ENCODE results near the gene ABT1. TPM values are rescaled to one million over a fixed set of nuclear protein-coding genes. Genes with fewer than 3 reads are reported as not detected.
A peak's percentile ranks its signal among the peaks of the same experiment; 100 is the strongest.

Gene ABT1
- total RNA-seq, 1 experiment from 2014 or later = 21.8 TPM

DNA sequence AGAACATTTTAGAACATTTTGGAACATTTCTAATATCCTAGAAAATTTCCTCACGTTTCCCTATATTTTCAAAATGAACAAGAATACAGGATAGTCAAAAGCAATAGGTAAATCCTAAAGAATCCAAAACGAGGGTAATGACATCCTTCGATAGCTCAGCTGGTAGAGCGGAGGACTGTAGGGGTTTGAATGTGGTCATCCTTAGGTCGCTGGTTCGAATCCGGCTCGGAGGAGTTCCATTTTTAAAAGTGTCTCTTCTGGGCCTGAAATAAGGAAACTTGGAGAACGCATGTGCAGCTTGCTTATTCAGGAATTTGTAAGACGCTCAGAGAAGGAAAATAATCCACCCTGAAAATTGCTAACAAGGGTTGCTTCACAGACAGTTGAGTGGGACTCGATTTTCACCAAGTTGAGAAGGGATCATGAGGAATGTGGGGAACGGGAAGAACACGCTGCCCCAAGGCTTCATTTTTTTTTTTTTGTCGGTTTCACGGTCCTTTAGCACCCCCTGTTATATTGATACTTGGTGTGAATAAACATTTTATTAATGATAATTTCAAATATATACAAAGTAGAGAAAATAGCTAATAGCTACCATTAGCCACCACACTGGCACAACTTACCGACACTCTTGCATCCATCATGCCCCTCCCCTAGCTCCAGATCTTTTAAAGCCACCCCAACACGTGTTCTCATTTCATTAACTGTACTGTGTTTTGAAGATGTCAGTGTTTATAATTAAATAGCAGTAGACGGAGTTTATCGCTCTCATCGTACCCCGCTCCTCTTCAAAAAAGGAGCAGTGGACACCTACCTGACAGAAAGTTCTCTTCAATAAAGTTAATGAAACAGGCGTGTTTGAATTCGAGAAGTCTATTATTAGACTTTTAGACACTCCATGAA is 1.8 kb upstream of the ABT1 start:
- H3K27me3 ChIP-seq = no peaks in the 10 kb centered on the region
- H3K9me3 ChIP-seq = no peaks in the 10 kb centered on the region
- peak; percentile 51 for DNase-seq
- peak overlapping the region; percentile 72 for H3K4me3 ChIP-seq
- peaks cover 2% of the 10 kb centered on the region for H3K36me3 ChIP-seq

DNA sequence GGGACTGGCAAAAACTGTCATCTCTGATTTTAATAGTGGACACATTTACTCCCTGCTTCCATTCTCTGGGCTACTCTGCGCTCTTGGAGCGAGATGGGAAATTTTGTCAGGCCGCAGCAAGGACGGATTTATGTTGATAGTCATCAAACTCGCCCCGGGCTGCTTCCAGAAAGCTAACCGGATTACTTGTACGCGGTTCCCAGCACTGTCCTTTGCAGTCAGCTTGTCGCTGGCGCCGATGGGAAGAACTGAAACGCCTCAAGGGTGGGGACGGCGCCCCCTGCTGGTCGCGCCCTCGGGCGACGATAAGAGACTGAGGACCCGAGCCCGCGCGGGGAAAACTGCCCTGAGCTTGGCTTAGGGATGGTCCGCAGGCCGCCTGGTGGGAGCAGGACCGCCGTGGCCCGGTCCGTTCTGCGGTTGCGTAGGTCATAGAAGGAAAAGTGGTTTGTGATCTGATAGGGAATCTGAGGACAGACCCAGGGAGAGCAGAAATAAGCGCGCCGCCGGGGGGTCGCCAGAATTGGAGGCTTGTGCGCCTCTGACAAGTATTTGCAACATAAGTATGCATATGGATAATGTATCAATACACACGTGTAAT is 984 bp upstream of the ABT1 start:
- DNase-seq = peak; percentile 79

DNA sequence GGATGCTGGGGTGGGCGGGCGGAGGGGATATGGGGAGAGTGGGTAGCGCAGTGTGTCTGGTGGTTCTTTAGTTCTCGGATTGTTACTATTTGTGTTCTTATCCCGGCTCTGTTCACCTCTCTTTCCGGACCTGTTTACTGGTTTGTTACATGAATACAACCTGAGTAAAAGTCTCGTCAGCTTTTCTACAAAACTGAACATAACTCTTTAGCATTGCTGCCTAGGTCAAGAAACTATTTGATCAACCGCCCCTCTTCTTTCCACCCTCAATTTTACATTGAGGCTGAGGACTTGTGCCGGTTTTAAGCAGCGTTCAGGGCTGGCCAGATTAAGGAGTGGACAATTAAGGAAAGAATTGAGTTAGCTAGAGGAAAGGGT is 625 bp downstream of the ABT1 start:
- H3K36me3 ChIP-seq = peaks cover 2% of the 10 kb centered on the region
- no peak for DNase-seq
- peak overlapping the region; percentile 72 for H3K4me3 ChIP-seq
- H3K27me3 ChIP-seq = no peaks in the 10 kb centered on the region
- H3K9me3 ChIP-seq = no peaks in the 10 kb centered on the region

More for the DNA sequence above, 984 bp upstream of the ABT1 start:
- Histone ChIP-seq H3K9me3 (no peaks in the 10 kb centered on the region), H3K27me3 (no peaks in the 10 kb centered on the region), H3K36me3 (peaks cover 2% of the 10 kb centered on the region), H3K4me3 (peak overlapping the region; percentile 72)

DNA sequence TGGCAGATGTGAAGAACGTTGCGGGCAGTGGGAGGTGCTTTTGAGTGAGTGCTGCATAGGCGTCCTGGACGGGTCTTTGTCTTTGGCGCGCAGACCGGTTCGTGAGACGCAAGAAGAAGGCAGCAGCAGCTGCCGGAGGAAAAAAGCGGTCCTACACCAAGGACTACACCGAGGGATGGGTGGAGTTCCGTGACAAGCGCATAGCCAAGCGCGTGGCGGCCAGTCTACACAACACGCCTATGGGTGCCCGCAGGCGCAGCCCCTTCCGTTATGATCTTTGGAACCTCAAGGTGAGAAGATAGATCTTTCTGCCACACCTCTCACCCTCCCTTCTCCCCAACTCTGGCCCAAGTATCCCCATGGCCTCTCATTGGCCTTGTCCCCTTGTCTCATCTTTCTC is 1.1 kb downstream of the ABT1 start:
- Histone ChIP-seq H3K9me3 (no peaks in the 10 kb centered on the region), H3K27me3 (no peaks in the 10 kb centered on the region), H3K36me3 (peaks cover 2% of the 10 kb centered on the region), H3K4me3 (peak overlapping the region; percentile 72)
- no peak for DNase-seq

DNA sequence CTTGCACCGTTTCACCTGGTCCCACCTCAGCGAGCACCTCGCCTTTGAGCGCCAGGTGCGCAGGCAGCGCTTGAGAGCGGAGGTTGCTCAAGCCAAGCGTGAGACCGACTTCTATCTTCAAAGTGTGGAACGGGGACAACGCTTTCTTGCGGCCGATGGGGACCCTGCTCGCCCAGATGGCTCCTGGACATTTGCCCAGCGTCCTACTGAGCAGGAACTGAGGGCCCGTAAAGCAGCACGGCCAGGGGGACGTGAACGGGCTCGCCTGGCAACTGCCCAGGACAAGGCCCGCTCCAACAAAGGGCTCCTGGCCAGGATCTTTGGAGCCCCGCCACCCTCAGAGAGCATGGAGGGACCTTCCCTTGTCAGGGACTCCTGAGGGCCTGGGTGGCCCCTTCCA is 1.5 kb downstream of the ABT1 start:
- Histone ChIP-seq H3K9me3 (no peaks in the 10 kb centered on the region), H3K27me3 (no peaks in the 10 kb centered on the region), H3K36me3 (peaks cover 2% of the 10 kb centered on the region), H3K4me3 (no peak overlapping the region)
- no peak for DNase-seq

DNA sequence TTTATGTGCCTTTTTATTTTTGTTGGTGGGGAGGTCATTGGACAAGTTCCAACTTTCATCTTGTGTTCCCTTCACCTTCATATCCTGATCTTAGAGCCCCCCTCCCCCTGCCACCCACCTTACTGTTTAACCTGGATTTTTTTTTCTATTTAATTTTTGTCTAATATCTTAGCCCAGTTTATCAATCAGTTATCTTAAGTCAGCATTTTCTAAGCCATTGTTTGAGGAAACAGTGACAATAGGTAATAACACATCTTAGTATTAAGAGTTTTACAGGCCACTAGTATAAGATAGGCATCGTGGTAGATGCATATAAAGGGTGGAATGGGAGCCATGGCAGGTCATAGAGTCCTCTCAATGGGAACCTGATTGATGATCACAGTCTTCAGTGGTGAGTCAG is 2.4 kb downstream of the ABT1 start:
- Histone ChIP-seq H3K4me3 (no peak overlapping the region), H3K27me3 (no peaks in the 10 kb centered on the region), H3K9me3 (no peaks in the 10 kb centered on the region), H3K36me3 (peaks cover 2% of the 10 kb centered on the region)
- DNase-seq = no peak

DNA sequence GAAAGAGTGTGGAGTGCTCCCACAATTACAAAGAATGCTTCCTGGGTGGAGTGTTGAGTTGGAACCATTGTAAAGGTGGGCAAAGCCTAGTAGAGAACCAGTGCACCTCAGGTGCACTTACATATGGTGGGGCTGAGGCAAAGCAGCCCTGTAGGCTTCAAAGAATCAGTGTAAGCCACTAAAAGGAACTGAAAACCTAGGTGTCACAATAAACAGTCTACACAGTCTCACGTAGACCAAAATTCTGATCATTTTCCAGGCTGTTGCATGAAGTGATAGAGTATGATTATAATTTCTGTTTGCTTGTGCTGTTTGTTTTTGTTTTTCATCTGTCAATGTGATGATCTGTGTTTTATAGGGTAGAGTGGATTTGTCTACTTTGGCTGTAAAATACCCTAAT is 2.8 kb downstream of the ABT1 start:
- Histone ChIP-seq H3K27me3 (no peaks in the 10 kb centered on the region), H3K4me3 (no peak overlapping the region), H3K36me3 (peaks cover 2% of the 10 kb centered on the region), H3K9me3 (no peaks in the 10 kb centered on the region)
- DNase-seq = no peak

DNA sequence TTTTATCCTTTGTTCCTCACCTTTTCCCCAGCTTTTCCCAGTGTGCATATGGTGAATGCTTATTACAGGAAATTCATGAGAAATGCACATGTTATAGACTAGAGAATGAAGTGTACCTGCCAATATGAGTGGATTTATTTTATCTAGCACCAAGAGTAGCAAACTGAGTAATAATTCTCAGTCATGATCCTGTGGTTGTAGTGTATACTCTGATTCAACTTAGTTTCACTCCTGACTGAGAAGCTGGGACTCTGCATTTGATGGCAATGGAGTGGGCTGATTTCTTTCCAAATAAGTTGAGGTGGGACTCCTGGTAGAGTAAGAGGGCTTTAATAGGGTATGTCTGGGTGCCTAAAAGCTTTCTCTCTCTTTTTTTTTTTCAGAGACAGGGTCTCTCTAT is 4.0 kb downstream of the ABT1 start:
- H3K36me3 ChIP-seq = peaks cover 2% of the 10 kb centered on the region
- DNase-seq = no peak
- no peak overlapping the region for H3K4me3 ChIP-seq
- no peaks in the 10 kb centered on the region for H3K27me3 ChIP-seq
- no peaks in the 10 kb centered on the region for H3K9me3 ChIP-seq

DNA sequence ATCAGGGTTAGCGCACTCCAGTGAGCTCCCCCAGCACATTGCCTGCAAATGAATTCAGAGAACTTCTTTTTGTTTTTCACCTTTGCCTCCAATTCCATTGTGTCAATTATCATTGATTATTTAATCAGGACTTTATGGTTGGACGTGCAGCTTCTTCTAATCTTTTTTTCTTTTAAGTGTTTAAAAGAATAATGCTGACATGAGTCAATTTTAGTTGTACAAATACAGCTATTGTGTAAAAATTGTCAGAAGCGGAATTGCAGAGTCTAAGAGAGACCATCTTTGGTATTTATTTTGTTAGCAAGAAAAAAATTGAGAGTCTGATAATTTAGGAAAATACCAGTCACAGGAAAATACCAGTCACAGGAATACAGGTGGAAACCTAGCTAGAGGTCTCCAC is 5.5 kb downstream of the ABT1 start:
- H3K4me3 ChIP-seq = no peak overlapping the region
- no peaks in the 10 kb centered on the region for H3K27me3 ChIP-seq
- DNase-seq = no peak
- H3K9me3 ChIP-seq = no peaks in the 10 kb centered on the region
- peaks cover 2% of the 10 kb centered on the region for H3K36me3 ChIP-seq

DNA sequence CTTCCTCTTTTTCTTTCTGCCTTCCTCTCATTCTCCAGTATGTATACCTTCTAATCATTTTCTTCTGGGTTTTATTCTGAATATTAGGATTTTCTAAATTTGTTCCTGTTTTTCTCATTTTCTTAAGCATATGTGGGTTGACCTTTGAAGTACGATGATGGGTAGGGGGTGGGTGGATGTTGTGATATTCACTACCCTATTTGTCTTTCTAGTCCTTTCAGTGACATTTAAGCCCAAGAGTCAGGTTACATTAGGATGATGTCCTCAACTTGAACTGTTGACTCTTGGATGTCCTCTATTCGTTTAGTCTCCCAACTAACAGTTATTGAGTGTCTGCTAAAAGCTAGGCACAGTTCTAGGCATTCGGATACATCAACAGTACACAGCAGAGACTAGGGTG is 7.3 kb downstream of the ABT1 start:
- no peak for DNase-seq
- Histone ChIP-seq H3K27me3 (no peaks in the 10 kb centered on the region), H3K36me3 (peaks cover 2% of the 10 kb centered on the region; the same call in 1 of the 2 replicates), H3K4me3 (no peak overlapping the region), H3K9me3 (no peaks in the 10 kb centered on the region)

DNA sequence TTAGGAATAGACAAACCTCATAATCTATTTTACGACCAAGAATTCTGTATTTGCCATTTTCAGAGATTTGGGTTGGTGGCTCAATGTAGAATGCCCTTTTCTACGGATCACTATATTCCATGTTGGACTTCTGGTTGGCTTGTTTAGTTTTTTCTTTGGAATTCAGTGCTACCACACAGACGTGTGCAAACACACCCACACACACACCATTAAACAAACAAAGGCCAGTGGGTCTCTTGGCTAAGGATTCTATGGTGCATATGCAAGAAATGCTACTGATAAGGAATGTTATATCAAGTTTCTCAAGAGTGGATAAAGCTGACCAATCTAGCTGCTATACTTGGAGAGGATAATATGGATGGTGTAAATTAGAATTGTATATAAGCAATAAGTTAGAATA is 8.0 kb downstream of the ABT1 start:
- Histone ChIP-seq H3K4me3 (no peak overlapping the region), H3K27me3 (no peaks in the 10 kb centered on the region), H3K36me3 (no peaks in the 10 kb centered on the region), H3K9me3 (no peaks in the 10 kb centered on the region)
- no peak for DNase-seq

DNA sequence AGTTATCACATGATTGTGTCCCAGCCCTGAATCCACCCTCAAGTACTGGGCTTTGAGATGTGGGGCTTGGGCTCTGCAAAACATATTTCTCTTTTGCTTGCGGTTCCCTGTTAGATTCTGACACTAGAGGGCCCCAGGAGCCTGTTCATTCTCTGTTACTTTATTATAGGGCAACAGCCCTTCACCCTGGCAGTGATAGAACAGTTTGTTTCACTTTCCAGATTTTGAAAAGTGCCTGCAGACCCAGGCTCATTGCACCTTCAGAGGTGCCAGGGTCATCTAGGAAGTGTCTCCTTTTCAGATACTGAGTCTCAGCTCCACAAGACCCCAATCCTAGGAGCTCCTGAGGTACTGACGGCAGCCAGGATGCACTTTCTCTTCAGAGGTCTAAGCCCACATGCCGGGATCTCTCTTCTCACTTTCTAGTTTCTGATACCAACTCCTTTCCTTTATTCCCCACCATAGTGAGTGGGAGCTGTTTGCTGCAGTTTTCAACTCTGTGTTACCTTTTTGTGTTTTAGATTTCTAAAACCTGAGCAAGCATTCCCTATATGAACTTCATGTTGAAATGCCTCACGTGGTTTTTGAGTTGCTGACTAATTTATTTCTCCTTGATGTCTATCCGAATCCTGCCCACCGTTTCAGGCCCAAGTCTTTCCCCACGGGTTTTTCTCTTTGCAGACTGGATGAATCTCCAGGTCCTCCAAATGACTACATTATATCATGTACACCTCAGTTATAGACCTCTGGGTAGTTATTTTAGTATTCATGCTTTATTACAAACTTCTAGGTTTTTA is 10.9 kb downstream of the ABT1 start:
- peak overlapping the region; percentile 41 for H3K4me3 ChIP-seq
- H3K9me3 ChIP-seq = no peaks in the 10 kb centered on the region
- peak; percentile 27 for DNase-seq
- no peaks in the 10 kb centered on the region for H3K27me3 ChIP-seq
- no peaks in the 10 kb centered on the region for H3K36me3 ChIP-seq

DNA sequence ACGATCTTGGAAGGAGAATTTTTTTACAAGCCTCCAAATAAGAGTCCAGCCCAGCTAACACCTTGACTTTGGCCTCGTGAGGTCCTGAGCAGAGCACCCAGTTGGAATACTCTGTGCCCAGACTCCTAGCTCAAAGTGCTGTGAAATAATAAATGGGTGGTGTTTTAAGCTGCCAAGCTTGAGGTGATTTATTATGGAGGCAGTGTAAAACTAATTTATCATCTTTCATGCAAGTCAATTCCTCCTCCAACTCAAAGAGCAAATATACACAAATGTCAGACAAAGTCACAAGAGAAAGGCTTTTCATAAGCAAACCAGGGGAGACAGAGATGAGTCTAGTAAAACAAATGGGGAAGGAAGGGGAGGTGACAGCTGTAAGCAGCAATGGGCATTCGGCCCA is 12.7 kb downstream of the ABT1 start:
- H3K27me3 ChIP-seq = no peaks in the 10 kb centered on the region
- DNase-seq = no peak
- no peak overlapping the region for H3K4me3 ChIP-seq
- H3K9me3 ChIP-seq = no peaks in the 10 kb centered on the region
- H3K36me3 ChIP-seq = no peaks in the 10 kb centered on the region

DNA sequence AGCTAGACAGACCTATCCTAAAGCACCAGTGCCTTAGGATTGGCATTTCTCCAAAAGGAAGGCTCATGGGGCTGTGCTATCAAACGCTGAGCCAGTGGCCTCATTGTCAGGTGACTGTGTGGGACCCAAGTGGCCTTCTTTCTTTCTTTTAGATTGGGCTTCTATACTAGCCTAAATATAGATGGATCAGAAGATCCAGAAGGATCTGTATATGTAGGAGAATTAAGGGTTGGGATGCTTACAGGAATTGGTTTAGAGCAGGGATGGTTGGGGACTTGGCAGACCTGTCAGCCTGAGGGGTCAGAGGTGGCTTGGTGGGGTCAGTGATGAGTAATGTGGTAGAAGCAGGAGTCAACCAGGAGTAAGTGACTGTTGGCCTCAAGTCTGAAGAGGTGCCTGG is 14.8 kb downstream of the ABT1 start:
- Histone ChIP-seq H3K9me3 (no peaks in the 10 kb centered on the region), H3K36me3 (no peaks in the 10 kb centered on the region), H3K4me3 (no peak overlapping the region), H3K27me3 (no peaks in the 10 kb centered on the region)
- DNase-seq = no peak

DNA sequence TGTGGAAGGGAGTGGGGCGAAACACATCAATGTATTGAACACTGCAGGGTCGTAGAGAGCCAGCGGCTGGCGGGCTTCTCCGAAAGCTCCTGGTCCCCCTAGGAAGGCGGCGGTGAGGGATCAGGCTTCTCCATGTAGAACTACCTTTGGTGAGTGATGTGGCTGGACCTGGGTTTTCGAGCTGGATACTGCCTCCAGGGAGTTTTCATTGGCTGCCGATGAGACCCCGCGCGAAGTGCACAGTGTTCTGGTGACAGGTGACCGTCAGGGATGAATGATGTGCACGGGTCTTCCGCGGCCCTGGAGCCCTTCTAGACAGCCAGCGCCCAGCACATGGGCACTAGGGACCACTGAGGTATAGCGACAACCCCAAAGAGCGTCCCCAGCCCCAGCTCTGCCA is 16.4 kb downstream of the ABT1 start:
- DNase-seq = no peak
- Histone ChIP-seq H3K36me3 (no peaks in the 10 kb centered on the region), H3K9me3 (no peaks in the 10 kb centered on the region), H3K4me3 (no peak overlapping the region), H3K27me3 (no peaks in the 10 kb centered on the region)

DNA sequence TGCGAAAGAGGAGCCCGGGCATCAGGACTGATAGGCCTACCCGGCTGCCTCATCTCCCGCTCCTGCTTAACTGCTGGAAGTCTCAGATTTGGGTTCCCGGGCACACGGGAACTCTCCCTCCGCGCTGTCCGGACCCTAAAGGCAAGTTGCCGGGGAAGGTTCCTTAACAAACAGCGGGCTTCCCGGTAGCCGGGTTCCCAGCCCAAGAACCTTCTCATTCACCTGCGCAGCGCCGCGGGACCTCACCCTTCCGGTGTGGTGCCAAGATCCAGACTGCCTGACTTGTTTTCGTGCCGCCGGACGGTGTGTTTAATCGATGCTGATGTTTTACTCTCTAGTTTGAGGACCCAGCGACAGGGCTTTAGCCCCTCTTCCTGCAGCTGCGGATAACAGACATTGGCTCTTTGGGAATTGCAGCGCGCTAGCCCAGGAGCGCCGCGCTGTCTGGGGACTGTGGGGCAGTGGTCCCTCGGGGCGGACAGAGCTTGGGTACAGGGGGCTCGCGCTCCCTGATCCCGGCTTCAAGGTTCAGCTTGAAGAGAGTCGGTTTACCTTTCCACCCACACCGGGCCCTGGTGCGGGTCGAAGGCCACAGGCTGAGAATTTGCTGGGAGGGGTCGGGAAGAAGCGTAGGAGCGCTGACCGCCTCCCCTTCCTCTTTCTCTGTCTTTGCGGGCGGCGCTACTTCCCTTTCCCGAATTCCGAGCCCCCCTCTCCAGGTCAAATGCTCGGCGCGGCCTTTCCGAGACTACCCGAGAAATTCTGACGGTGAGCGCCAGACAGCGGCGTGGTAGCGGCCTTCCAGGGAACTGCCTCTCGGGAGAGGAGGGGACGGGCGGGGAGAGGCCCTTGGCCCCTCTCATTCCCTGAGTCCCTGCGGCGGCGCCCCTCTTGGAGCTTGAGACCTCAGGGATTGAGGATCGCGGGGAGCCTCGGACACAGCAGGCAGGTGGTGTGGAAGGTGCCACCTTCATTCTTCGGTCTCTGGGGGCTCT is 17.2 kb downstream of the ABT1 start:
- no peaks in the 10 kb centered on the region for H3K9me3 ChIP-seq
- no peak overlapping the region for H3K4me3 ChIP-seq
- H3K27me3 ChIP-seq = no peaks in the 10 kb centered on the region
- H3K36me3 ChIP-seq = no peaks in the 10 kb centered on the region
- no peak for DNase-seq

Measured in MG63 (cell line).